GM19240 (cell line): ENCODE measurements around the gene PRR20E.
"Not testable (repeated sequence)": the region's sequence is repeated elsewhere in the genome, so short reads cannot be mapped to it uniquely, and the experiment has no call there.

Experiments used
- DNase-seq: peaks from one replicate; pipeline ENCODE4 v3.0.0; 2011; ENCODE audit warnings: low spot score; ENCODE audit not compliant: insufficient read length

PRR20E gene

DNA sequence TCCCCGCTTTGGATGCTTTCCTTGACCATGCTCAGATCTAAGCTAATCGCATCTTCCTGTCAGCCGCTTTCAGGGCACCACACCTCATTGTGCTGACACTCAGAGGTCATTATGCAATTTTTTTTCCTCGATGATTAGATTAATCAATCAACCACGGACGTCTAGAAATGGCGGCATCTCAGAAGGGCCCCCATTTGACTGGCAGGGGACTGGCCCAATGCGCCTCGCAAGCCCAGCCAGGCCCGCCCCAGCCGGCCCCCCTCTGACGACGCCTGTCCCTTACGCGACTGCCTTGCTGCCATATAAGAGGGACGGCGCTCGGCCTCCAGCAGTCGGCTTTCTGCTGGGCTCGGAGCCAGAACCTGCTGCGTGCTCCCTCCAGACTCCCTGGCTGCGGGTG, at the start of gene PRR20E:
TSS of gene PRR20E (plus strand) at position 301 of the 400 bp plus-strand sequence. CDS start 387 bp downstream, outside the sequence.
- DNase-seq: not testable (repeated sequence)

DNA sequence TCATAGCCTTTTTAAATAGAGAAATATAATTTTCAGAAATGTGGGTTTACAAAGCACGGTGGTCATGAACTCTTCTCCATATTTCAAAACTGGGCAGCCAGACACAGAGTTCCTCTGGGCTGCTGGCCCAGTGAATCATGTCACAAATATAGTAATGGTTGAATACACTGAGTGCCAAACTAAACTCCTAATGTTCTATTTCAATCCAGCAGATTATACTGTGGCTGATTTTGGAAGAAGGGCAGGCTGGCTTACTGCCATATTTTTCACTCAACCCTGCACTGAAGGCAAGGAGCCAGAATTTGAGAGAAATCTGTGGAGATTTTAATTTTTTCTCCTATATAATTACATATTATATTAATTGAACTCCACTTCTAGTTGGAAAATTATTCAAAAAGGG, 43.3 kb upstream of the PRR20E start:
- no peak for DNase-seq

DNA sequence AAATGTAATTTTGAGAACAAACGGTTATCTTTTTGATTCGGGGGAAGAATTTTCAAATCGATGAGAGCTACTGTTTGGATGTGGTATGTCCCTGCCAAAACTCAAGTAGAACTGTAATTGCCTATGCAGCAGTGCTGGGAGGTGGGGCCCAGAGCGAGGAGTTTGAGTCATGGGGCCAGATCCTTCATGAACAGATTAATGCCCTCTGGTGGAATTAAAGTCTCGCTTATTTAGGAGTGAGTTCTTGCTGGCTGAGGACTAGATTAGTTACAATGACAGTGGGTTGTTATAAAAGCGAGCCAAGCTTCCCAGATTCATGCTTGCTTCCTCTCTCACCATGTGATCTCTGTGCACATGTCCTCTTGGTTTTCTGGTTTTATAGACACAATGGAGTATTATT, 38.1 kb upstream of the PRR20E start:
- no peak for DNase-seq

DNA sequence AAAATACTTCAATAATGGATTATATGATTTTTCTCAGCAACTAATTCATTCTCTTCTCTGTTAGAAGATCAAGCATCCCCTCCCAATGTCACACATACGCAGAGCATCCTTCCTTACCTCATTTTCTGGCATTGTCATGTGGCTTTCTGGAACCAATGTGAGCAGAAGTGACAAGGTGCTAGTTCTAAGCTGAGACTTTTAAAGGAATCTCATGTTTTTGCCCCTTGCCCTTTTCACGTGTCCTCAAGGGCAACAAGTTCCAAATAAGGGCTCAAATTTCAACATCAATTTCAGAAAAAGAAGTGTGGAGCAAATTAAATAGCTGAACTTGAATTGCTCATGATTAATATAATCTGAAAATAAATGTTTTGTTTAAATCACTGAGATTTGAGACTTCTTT, 30.9 kb upstream of the PRR20E start:
- DNase-seq: no peak

DNA sequence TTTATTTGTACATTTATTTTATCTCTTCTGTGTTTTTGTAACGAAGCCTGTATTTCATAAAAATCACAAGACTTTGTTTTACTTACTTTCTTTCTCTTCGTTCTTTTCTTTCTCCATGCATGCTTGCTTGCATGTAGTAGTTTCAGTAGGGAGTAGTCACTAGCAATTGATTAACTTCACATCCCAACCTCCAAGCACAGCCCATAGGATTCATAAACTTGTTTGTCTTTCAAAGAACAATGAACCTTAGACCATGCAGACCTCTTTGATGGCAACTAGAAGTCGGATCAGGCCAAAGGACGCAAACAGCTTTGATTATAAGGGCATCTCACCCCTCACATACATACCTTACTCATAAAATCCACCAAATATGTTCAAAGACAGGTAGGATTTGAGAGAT, 29.4 kb upstream of the PRR20E start:
- no peak for DNase-seq

DNA sequence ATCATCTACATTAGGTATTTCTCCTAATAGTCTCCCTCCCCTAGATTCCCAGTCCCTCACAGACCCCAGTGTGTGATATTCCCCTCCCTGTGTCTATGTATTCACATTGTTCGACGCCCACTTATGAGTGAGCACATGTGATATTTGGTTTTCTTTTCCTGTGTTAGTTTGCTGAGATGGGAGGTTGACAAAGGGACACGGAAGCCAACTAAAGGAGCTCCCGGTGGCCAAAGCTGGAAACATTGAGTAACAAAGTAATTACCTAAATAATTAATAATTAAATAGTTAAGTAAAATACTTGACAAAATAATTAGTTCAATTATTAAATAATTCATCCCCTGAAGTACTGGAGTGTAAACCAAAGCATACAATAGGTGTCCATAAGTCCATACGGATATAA, 28.0 kb upstream of the PRR20E start:
- no peak for DNase-seq

DNA sequence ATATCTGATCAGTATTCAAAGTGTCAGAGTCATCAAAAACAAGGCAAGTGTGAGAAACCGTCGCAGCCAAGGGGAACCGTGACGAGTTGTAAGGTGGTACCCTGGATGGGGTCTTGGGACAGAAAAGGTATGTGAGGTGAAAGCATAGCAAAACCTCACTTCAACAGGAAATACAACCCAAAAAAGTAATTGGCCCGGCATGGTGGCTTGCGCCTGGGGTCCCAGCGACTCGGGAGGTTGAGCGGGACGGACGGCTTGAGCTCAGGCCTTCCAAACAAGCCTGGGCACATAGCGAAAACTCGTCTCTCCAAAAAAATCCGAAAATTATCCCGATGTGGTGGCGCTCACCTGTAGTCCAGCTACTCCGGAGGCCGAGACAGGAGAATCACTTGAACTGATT, 27.2 kb upstream of the PRR20E start:
- DNase-seq: not testable (repeated sequence)

DNA sequence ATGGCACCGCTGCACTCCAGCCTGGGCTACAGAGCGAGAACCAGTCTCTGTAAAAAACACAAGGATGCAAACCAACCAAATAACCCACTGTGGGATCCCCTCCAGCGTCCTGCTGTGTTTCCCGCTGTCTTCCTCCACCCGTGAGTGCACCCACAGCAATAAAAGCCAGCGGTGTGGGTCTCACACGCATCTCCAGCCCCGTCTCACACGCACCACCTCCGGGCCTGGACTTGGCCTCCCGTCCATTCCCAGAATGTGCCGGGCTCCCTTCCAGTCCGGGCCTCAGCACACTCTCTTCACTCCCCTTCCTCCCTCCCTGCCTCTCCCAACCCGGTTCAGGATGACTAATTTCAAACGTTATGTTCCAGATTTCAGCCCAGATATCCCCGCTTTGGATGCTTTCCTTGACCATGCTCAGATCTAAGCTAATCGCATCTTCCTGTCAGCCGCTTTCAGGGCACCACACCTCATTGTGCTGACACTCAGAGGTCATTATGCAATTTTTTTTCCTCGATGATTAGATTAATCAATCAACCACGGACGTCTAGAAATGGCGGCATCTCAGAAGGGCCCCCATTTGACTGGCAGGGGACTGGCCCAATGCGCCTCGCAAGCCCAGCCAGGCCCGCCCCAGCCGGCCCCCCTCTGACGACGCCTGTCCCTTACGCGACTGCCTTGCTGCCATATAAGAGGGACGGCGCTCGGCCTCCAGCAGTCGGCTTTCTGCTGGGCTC, 26.6 kb upstream of the PRR20E start, which contains the start of gene PRR20A:
TSS of gene PRR20A (plus strand) at position 684 of the 734 bp plus-strand sequence. CDS start 387 bp downstream, outside the sequence.
- not testable (repeated sequence) for DNase-seq

DNA sequence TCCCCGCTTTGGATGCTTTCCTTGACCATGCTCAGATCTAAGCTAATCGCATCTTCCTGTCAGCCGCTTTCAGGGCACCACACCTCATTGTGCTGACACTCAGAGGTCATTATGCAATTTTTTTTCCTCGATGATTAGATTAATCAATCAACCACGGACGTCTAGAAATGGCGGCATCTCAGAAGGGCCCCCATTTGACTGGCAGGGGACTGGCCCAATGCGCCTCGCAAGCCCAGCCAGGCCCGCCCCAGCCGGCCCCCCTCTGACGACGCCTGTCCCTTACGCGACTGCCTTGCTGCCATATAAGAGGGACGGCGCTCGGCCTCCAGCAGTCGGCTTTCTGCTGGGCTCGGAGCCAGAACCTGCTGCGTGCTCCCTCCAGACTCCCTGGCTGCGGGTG, 19.8 kb upstream of the PRR20E start, which contains the start of gene PRR20B:
TSS of gene PRR20B (plus strand) at position 301 of the 400 bp plus-strand sequence. CDS start 387 bp downstream, outside the sequence.
- DNase-seq: not testable (repeated sequence)

DNA sequence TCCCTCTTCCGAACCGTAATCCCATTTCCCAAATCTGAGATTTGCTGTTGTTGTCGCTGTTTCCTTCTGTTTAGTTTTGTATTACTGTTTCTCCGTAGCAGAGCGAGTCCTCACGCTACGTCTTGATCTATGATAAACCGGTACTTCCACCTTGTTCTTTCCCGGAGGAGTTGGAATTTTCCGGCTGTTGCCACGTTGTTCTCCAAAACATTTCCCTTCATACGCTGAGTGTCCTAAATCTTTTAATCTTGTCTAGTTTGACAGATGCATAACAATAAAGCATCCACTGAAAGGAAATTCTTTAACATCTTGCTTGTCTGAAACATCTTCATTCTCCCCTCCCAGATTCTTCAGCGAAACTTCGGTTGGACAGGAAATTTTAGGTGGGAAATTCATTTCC, 18.9 kb upstream of the PRR20E start:
- DNase-seq: not testable (repeated sequence)

DNA sequence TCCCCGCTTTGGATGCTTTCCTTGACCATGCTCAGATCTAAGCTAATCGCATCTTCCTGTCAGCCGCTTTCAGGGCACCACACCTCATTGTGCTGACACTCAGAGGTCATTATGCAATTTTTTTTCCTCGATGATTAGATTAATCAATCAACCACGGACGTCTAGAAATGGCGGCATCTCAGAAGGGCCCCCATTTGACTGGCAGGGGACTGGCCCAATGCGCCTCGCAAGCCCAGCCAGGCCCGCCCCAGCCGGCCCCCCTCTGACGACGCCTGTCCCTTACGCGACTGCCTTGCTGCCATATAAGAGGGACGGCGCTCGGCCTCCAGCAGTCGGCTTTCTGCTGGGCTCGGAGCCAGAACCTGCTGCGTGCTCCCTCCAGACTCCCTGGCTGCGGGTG, 13.2 kb upstream of the PRR20E start, which contains the start of gene PRR20C:
TSS of gene PRR20C (plus strand) at position 301 of the 400 bp plus-strand sequence. CDS start 387 bp downstream, outside the sequence.
- not testable (repeated sequence) for DNase-seq

DNA sequence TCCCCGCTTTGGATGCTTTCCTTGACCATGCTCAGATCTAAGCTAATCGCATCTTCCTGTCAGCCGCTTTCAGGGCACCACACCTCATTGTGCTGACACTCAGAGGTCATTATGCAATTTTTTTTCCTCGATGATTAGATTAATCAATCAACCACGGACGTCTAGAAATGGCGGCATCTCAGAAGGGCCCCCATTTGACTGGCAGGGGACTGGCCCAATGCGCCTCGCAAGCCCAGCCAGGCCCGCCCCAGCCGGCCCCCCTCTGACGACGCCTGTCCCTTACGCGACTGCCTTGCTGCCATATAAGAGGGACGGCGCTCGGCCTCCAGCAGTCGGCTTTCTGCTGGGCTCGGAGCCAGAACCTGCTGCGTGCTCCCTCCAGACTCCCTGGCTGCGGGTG, 6.7 kb upstream of the PRR20E start, which contains the start of gene PRR20D:
TSS of gene PRR20D (plus strand) at position 301 of the 400 bp plus-strand sequence. CDS start 387 bp downstream, outside the sequence.
- DNase-seq: not testable (repeated sequence)

DNA sequence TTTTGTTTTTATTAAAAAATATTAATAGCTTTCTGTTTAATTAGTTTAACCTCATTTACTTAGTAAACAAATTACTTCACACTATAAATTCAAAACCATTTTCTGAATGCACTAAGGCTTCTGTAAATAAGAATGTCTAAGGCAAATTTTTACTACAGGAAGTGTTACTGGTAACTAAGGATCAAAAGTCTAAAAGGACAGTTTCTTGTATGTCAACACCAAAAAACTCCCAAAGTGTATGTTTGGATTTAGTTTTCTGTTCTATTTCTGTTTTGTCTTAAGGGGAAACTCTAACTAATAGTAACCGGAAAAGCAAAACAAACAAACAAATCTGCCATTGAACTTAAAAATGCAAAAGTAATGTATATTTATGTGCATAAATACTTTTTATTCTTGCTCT, 24.7 kb downstream of the PRR20E start:
- no peak for DNase-seq

DNA sequence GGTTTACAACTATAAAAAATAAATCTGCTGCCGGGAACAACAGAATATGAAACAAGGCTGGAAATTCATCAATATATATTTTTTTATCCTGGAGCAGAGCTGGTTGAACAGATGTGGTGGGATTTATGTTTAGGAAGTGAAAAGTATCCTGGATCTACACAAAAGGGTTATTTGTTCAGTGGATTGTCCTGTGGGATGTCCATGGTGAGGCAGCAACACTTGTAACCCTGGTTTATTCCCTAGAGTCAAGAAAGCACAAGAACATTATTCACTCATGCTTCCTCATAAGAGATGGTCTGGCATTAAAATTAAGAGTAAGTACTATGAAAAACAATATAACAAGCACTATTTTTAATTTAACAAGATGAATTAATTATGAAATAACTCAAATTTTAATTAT, 46.0 kb downstream of the PRR20E start:
- no peak for DNase-seq
